ENCODE data around the gene LRRC47.

The LRRC47 gene

GRCh38 chr1:3740752-3741151 lies 55.5 kb downstream of the LRRC47 start:
- TF ChIP-seq, protein P1, sequence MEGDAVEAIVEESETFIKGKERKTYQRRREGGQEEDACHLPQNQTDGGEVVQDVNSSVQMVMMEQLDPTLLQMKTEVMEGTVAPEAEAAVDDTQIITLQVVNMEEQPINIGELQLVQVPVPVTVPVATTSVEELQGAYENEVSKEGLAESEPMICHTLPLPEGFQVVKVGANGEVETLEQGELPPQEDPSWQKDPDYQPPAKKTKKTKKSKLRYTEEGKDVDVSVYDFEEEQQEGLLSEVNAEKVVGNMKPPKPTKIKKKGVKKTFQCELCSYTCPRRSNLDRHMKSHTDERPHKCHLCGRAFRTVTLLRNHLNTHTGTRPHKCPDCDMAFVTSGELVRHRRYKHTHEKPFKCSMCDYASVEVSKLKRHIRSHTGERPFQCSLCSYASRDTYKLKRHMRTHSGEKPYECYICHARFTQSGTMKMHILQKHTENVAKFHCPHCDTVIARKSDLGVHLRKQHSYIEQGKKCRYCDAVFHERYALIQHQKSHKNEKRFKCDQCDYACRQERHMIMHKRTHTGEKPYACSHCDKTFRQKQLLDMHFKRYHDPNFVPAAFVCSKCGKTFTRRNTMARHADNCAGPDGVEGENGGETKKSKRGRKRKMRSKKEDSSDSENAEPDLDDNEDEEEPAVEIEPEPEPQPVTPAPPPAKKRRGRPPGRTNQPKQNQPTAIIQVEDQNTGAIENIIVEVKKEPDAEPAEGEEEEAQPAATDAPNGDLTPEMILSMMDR (IDR thresholded peaks at IDR 0.05; ENCODE audit: low read length): no peak
- no peak for TF ChIP-seq EZH2 (optimal IDR thresholded peaks at IDR 0.05; ENCODE audit: low read depth, low read length)
- no peak for TF ChIP-seq EZH2phosphoT487 (IDR thresholded peaks at IDR 0.05; ENCODE audit: low read length)
- no peak overlapping the region for H3K27ac ChIP-seq (ENCODE audit: low read length)
- H2AFZ ChIP-seq (ENCODE audit: low read length): no peak overlapping the region
- no peaks in the 10 kb centered on the region for H3K9me2 ChIP-seq (replicated peaks; ENCODE audit: insufficient read depth, low read length)
- H3F3A ChIP-seq (ENCODE audit: insufficient read depth, low read length): no peaks in the 10 kb centered on the region
- H3K9ac ChIP-seq (ENCODE audit: low read length): no peak overlapping the region
- no peaks in the 10 kb centered on the region for H3K4me1 ChIP-seq (ENCODE audit: low read length)
- no peaks in the 10 kb centered on the region for H3K79me2 ChIP-seq (ENCODE audit: low read length)
- H3K4me3 ChIP-seq (ENCODE audit: low read length): no peak overlapping the region
- H3K27me3 ChIP-seq (replicated peaks; ENCODE audit: insufficient read depth, low read length): no peaks in the 10 kb centered on the region
- H3K9me3 ChIP-seq (replicated peaks; ENCODE audit: insufficient read depth, low read length): no peaks in the 10 kb centered on the region
- DNase-seq: no peak
- no peak overlapping the region for H3K4me2 ChIP-seq (ENCODE audit: low read depth, low read length)
- H3K36me3 ChIP-seq (replicated peaks; ENCODE audit: insufficient read depth, low read length): no peaks in the 10 kb centered on the region
- no peaks in the 10 kb centered on the region for H4K20me1 ChIP-seq (ENCODE audit: insufficient read depth, low read length)

GRCh38 chr1:3740042-3740441 lies 56.3 kb downstream of the LRRC47 start:
- Histone ChIP-seq H3K27me3 (replicated peaks; ENCODE audit: insufficient read depth, low read length) (no peaks in the 10 kb centered on the region), H3K36me3 (replicated peaks; ENCODE audit: insufficient read depth, low read length) (no peaks in the 10 kb centered on the region)

GRCh38 chr1:3738943-3739342 lies 57.4 kb downstream of the LRRC47 start:
- no peaks in the 10 kb centered on the region for H3K36me3 ChIP-seq (replicated peaks; ENCODE audit: insufficient read depth, low read length)
- H4K20me1 ChIP-seq (ENCODE audit: insufficient read depth, low read length): no peaks in the 10 kb centered on the region

More at GRCh38 chr1:3740042-3740441, 56.3 kb downstream of the LRRC47 start:
- Histone ChIP-seq H4K20me1 (ENCODE audit: insufficient read depth, low read length) (no peaks in the 10 kb centered on the region), H3K79me2 (ENCODE audit: low read length) (no peaks in the 10 kb centered on the region), H3F3A (ENCODE audit: insufficient read depth, low read length) (no peaks in the 10 kb centered on the region), H3K9me3 (replicated peaks; ENCODE audit: insufficient read depth, low read length) (no peaks in the 10 kb centered on the region), H3K9ac (ENCODE audit: low read length) (no peak overlapping the region), H3K4me1 (ENCODE audit: low read length) (no peaks in the 10 kb centered on the region), H3K9me2 (replicated peaks; ENCODE audit: insufficient read depth, low read length) (no peaks in the 10 kb centered on the region), H3K27ac (ENCODE audit: low read length) (no peak overlapping the region), H3K4me2 (ENCODE audit: low read depth, low read length) (no peak overlapping the region), H2AFZ (ENCODE audit: low read length) (no peak overlapping the region), H3K4me3 (ENCODE audit: low read length) (no peak overlapping the region)
- DNase-seq: no peak
- no peak for TF ChIP-seq EZH2 (optimal IDR thresholded peaks at IDR 0.05; ENCODE audit: low read depth, low read length)
- TF ChIP-seq, protein P1 (IDR thresholded peaks at IDR 0.05; ENCODE audit: low read length): no peak
- no peak for TF ChIP-seq EZH2phosphoT487 (IDR thresholded peaks at IDR 0.05; ENCODE audit: low read length)

More at GRCh38 chr1:3738943-3739342, 57.4 kb downstream of the LRRC47 start:
- Histone ChIP-seq H3F3A (ENCODE audit: insufficient read depth, low read length) (no peaks in the 10 kb centered on the region), H3K9ac (ENCODE audit: low read length) (no peak overlapping the region), H3K79me2 (ENCODE audit: low read length) (no peaks in the 10 kb centered on the region), H3K4me3 (ENCODE audit: low read length) (no peak overlapping the region), H3K27me3 (replicated peaks; ENCODE audit: insufficient read depth, low read length) (no peaks in the 10 kb centered on the region), H3K9me2 (replicated peaks; ENCODE audit: insufficient read depth, low read length) (no peaks in the 10 kb centered on the region), H3K9me3 (replicated peaks; ENCODE audit: insufficient read depth, low read length) (no peaks in the 10 kb centered on the region), H3K4me1 (ENCODE audit: low read length) (no peaks in the 10 kb centered on the region), H3K4me2 (ENCODE audit: low read depth, low read length) (no peak overlapping the region), H3K27ac (ENCODE audit: low read length) (no peak overlapping the region), H2AFZ (ENCODE audit: low read length) (no peak overlapping the region)
- DNase-seq: no peak
- TF ChIP-seq EZH2 (optimal IDR thresholded peaks at IDR 0.05; ENCODE audit: low read depth, low read length) (no peak), EZH2phosphoT487 (IDR thresholded peaks at IDR 0.05; ENCODE audit: low read length) (no peak)
- TF ChIP-seq, protein P1 (IDR thresholded peaks at IDR 0.05; ENCODE audit: low read length): no peak
